Middle frontal gyrus (tissue), 1 donor: ENCODE results near the gene ZNF502.
"Not testable (repeated sequence)": the region's sequence is repeated elsewhere in the genome, so short reads cannot be mapped to it uniquely, and the experiment has no call there.

Experiments
- DNase-seq: peaks from one replicate; pipeline ENCODE4 v3.0.0-alpha.2; 2015; ENCODE audit warnings: low spot score; ENCODE audit errors: extremely low spot score

The ZNF502 gene

GRCh38 chr3:44712455-44713075 is at the start of gene ZNF502:
ZNF502 (plus strand) TSS chr3:44712660; CDS start chr3:44720262, 7,602 bp downstream.
- DNase-seq = peak; percentile 73

GRCh38 chr3:44665173-44665572 is 47.3 kb upstream of the ZNF502 start:
- no peak for DNase-seq

GRCh38 chr3:44666346-44666745 is 46.1 kb upstream of the ZNF502 start:
- no peak for DNase-seq

- no peak for DNase-seq
Measured at GRCh38 chr3:44669760-44670159, 42.7 kb upstream of the ZNF502 start.

GRCh38 chr3:44673466-44673865 is 39.0 kb upstream of the ZNF502 start:
- not testable (repeated sequence) for DNase-seq

- no peak for DNase-seq
Measured at GRCh38 chr3:44674211-44674610, 38.2 kb upstream of the ZNF502 start.

GRCh38 chr3:44678480-44679116 is 33.9 kb upstream of the ZNF502 start:
- no peak for DNase-seq

GRCh38 chr3:44680921-44681455 is 31.5 kb upstream of the ZNF502 start:
- no peak for DNase-seq

- DNase-seq = no peak
Measured at GRCh38 chr3:44682182-44682896, 30.1 kb upstream of the ZNF502 start.

GRCh38 chr3:44685128-44685800 is 27.2 kb upstream of the ZNF502 start:
- peak; percentile 68 for DNase-seq

- no peak for DNase-seq
Measured at GRCh38 chr3:44687898-44688297, 24.6 kb upstream of the ZNF502 start.

- DNase-seq = no peak
Measured at GRCh38 chr3:44721231-44722102, 9.0 kb downstream of the ZNF502 start.

GRCh38 chr3:44722103-44722401 is 9.6 kb downstream of the ZNF502 start:
- DNase-seq = no peak

GRCh38 chr3:44729384-44729910 is 17.0 kb downstream of the ZNF502 start, which contains the start of gene ZNF501:
ZNF501 (plus strand) TSS chr3:44729635; CDS start chr3:44734422, 4,787 bp downstream.
- DNase-seq = peak; percentile 74

- DNase-seq = no peak
Measured at GRCh38 chr3:44734646-44735168, 22.2 kb downstream of the ZNF502 start.

- no peak for DNase-seq
Measured at GRCh38 chr3:44761101-44761423, 48.6 kb downstream of the ZNF502 start.

GRCh38 chr3:44761424-44762169 is 49.1 kb downstream of the ZNF502 start, which contains the start of the genes KIAA1143 and KIF15:
KIAA1143 (minus strand) TSS chr3:44761619; CDS start chr3:44761602, 17 bp downstream.
KIF15 (plus strand) TSS chr3:44761794; CDS start chr3:44761866, 72 bp downstream.
- peak; percentile 94 for DNase-seq

GRCh38 chr3:44762170-44762677 is 49.8 kb downstream of the ZNF502 start:
- DNase-seq = no peak

GRCh38 chr3:44762690-44763089 is 50.2 kb downstream of the ZNF502 start:
- DNase-seq = no peak
